SK-N-MC (cell line): ENCODE results near the gene ADCY3.

ENCODE experiments used
- EZH2 ChIP-seq: fragments of 200-600 bp; sonication (generic); IDR thresholded peaks from one replicate; pipeline ENCODE4 v1.6.1; 2017; ENCODE audit warnings: antibody characterized with exemption
- POLR2AphosphoS5 ChIP-seq: IDR thresholded peaks from 2 replicates; pipeline ENCODE4 v1.6.1; 2012; ENCODE audit warnings: mild to moderate bottlenecking, low read depth, low read length, borderline replicate concordance

GRCh38 chr2:24926220-24926601 is 6.2 kb upstream of the ADCY3 start:
- no peak for TF ChIP-seq POLR2AphosphoS5
- no peak for TF ChIP-seq EZH2
